K562 (cell line): ENCODE data around the gene HOXC10.

Source experiments
- BHLHE40 ChIP-seq: IDR thresholded peaks from 2 replicates; pipeline ENCODE4 v1.6.1; 2011; ENCODE audit warnings: low read length, improper control_type of control experiment
- CHD1 ChIP-seq: fragments of 200-600 bp; sonication (generic); IDR thresholded peaks from one replicate; pipeline ENCODE4 v1.6.1; 2012; ENCODE audit warnings: mild to moderate bottlenecking, moderate library complexity, low read length, inconsistent platforms
- CHD4 ChIP-seq: fragments of 200-600 bp; sonication (generic); IDR thresholded peaks from 3 replicates; pipeline ENCODE4 v1.6.1; 2012; ENCODE audit warnings: low read depth, mild to moderate bottlenecking, mixed read lengths, low read length, inconsistent platforms; ENCODE audit not compliant: insufficient read depth, insufficient replicate concordance, poor library complexity, severe bottlenecking
- DPF2 ChIP-seq: fragments of 450-650 bp; IDR thresholded peaks from 2 replicates; pipeline ENCODE4 v1.6.1; 2016
- ETV6 ChIP-seq, 3 experiments: fragments of 150-350 bp in 1 of 3; sonication (generic) in 1 of 3; formaldehyde crosslinking in 1 of 3; IDR thresholded peaks; 2 replicates each; pipeline versions ENCODE4 v1.6.1 to v1.8.0; 2014 to 2022; ENCODE audit warnings: borderline replicate concordance in 2 of 3, low read depth in 2 of 3, antibody characterized with exemption in 1 of 3, low read length in 1 of 3, mild to moderate bottlenecking in 1 of 3, missing genetic modification reagents in 1 of 3
- KHSRP ChIP-seq: fragments of 450-650 bp; IDR thresholded peaks from 2 replicates; pipeline ENCODE4 v1.6.1; 2017
- MAFK ChIP-seq: IDR thresholded peaks from 2 replicates; pipeline ENCODE4 v1.6.1; 2011; ENCODE audit warnings: low read length, improper control_type of control experiment
- MEF2D ChIP-seq: conservative IDR thresholded peaks from 2 replicates; pipeline ENCODE4 v1.6.1; 2016; ENCODE audit warnings: low read depth, missing genetic modification characterization, missing compliant biosample characterization
- ZFX ChIP-seq: sonication (generic); formaldehyde crosslinking; IDR thresholded peaks from 2 replicates; pipeline ENCODE4 v1.8.0; 2022; ENCODE audit warnings: mild to moderate bottlenecking, missing genetic modification reagents, moderate library complexity
- TF ChIP-seq, protein P1 (sequence below), 3 experiments: IDR thresholded peaks in 2 of 3; conservative IDR thresholded peaks in 1 of 3; 2 replicates each; pipeline ENCODE4 v1.5.1; 2011 to 2012; ENCODE audit warnings: low read length in 3 of 3, mild to moderate bottlenecking in 3 of 3, control low read depth in 2 of 3, improper control_type of control experiment in 1 of 3, inconsistent platforms in 1 of 3, low read depth in 1 of 3, mixed read lengths in 1 of 3, moderate library complexity in 1 of 3; ENCODE audit not compliant: insufficient read depth in 2 of 3
- TF ChIP-seq, protein P2 (sequence below): IDR thresholded peaks from 3 replicates; pipeline ENCODE4 v1.6.1; 2011; ENCODE audit warnings: borderline replicate concordance, mild to moderate bottlenecking; ENCODE audit not compliant: insufficient read length, insufficient read depth

DNA sequence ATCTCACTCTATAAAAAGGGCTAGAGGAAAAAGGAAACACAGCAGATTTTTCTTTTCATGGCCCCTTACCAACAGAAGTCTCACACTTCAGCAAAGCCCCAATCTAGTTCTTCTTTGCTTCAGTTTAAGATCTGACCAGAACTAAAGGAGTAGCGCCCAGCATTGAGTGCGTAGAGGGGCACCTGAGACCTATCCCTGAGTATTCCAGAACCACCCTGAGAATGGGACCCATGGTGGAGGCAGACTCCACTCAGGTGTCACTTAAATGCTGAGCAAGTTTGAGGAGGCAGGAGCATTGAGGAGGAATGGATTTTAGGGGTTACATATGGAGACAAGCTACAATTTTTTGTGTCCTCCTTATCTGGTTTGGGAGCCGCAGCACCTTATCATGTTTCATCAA, 13.8 kb upstream of the HOXC10 start:
- TF ChIP-seq, protein P1, sequence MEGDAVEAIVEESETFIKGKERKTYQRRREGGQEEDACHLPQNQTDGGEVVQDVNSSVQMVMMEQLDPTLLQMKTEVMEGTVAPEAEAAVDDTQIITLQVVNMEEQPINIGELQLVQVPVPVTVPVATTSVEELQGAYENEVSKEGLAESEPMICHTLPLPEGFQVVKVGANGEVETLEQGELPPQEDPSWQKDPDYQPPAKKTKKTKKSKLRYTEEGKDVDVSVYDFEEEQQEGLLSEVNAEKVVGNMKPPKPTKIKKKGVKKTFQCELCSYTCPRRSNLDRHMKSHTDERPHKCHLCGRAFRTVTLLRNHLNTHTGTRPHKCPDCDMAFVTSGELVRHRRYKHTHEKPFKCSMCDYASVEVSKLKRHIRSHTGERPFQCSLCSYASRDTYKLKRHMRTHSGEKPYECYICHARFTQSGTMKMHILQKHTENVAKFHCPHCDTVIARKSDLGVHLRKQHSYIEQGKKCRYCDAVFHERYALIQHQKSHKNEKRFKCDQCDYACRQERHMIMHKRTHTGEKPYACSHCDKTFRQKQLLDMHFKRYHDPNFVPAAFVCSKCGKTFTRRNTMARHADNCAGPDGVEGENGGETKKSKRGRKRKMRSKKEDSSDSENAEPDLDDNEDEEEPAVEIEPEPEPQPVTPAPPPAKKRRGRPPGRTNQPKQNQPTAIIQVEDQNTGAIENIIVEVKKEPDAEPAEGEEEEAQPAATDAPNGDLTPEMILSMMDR (IDR thresholded peaks at IDR 0.05 in 2 of 3, conservative IDR thresholded peaks at IDR 0.05 in 1 of 3; ENCODE audit: insufficient read depth in 2 of 3, low read depth in 1 of 3, low read length in 3 of 3), result no peak
- TF ChIP-seq ETV6 (IDR thresholded peaks at IDR 0.05; ENCODE audit: borderline replicate concordance in 1 of 2, low read depth in 2 of 2, low read length in 1 of 2), result no peak
- TF ChIP-seq ETV6 (CRISPR knock-in tag; IDR thresholded peaks at IDR 0.05; ENCODE audit: borderline replicate concordance), result no peak
- no peak for TF ChIP-seq KHSRP
- TF ChIP-seq MAFK, result no peak
- no peak for TF ChIP-seq ZFX (CRISPR knock-in tag)
- TF ChIP-seq MEF2D (tag), result no peak
- no peak for TF ChIP-seq CHD1
- TF ChIP-seq DPF2, result no peak
- TF ChIP-seq BHLHE40, result no peak
- no peak for TF ChIP-seq CHD4
- TF ChIP-seq, protein P2, sequence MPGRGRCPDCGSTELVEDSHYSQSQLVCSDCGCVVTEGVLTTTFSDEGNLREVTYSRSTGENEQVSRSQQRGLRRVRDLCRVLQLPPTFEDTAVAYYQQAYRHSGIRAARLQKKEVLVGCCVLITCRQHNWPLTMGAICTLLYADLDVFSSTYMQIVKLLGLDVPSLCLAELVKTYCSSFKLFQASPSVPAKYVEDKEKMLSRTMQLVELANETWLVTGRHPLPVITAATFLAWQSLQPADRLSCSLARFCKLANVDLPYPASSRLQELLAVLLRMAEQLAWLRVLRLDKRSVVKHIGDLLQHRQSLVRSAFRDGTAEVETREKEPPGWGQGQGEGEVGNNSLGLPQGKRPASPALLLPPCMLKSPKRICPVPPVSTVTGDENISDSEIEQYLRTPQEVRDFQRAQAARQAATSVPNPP, result no peak
